ENCODE results near the gene FLT1. TPM values are rescaled to one million over a fixed set of nuclear protein-coding genes. Genes with fewer than 3 reads are reported as not detected.

The FLT1 gene
- total RNA-seq, 1 experiment from 2014 or later = not detected

DNA sequence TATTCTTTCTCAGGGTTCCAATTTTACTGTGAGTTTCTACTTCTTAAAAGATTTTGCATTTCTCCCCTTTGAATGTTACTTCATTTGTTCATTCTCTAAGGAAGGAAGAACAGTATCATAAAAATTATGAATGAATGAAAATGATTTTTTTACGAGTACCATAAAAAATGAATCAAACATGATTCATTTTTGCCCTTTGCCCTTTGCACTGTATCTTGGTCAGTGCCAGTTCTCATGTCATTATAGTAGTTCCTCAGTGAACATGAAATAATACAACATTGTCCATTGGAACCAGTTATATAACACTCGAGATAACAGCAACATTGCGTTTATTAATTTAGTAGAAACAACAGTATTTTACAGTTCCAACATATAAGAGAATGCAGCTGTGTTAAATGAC is 28.8 kb downstream of the FLT1 start:
- no peak overlapping the region for H3K27ac Mint-ChIP-seq (ENCODE audit: unreplicated experiment)
- no peak for DNase-seq
- H3K4me1 Mint-ChIP-seq (ENCODE audit: low read depth, unreplicated experiment) = peaks cover 8% of the 10 kb centered on the region

DNA sequence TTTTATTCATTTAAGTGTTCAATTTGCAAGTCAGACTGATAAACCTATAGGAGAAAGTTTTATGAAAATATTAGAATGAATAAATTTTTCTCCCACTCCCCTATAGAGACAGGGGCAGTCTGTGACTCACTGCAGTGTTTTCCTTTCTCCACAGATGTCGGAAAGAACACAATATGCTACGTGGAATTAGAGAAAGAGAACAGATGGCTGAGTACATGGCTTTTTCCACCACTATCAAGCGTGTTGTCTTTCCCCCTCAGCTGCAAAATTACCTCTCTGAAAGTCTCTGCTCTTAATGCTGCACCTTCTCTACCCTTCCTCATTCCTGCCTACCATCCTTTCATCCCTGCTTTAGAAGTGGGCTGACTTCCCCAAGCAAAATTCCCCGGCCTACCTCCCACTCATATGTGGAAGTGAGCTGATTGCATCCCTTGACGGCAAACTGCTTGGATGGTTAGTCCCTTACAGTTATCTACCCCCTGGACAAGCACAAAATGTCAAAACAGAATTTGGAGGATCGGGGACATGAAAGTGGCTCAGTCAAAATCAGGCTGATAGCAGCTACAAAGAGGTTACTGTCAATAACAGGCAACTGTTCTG is 30.0 kb downstream of the FLT1 start:
- peaks cover 8% of the 10 kb centered on the region for H3K4me1 Mint-ChIP-seq (ENCODE audit: low read depth, unreplicated experiment)
- H3K9me3 Mint-ChIP-seq (ENCODE audit: low read depth, unreplicated experiment) = no peaks in the 10 kb centered on the region
- no peak for DNase-seq
- intact Hi-C loops (cut with micrococcal nuclease; ENCODE audit: unreplicated experiment) = no loop called here
- H3K27ac Mint-ChIP-seq (ENCODE audit: unreplicated experiment) = no peak overlapping the region
- H3K36me3 Mint-ChIP-seq (ENCODE audit: insufficient read depth, unreplicated experiment) = no peaks in the 10 kb centered on the region
- TF ChIP-seq, protein P1, sequence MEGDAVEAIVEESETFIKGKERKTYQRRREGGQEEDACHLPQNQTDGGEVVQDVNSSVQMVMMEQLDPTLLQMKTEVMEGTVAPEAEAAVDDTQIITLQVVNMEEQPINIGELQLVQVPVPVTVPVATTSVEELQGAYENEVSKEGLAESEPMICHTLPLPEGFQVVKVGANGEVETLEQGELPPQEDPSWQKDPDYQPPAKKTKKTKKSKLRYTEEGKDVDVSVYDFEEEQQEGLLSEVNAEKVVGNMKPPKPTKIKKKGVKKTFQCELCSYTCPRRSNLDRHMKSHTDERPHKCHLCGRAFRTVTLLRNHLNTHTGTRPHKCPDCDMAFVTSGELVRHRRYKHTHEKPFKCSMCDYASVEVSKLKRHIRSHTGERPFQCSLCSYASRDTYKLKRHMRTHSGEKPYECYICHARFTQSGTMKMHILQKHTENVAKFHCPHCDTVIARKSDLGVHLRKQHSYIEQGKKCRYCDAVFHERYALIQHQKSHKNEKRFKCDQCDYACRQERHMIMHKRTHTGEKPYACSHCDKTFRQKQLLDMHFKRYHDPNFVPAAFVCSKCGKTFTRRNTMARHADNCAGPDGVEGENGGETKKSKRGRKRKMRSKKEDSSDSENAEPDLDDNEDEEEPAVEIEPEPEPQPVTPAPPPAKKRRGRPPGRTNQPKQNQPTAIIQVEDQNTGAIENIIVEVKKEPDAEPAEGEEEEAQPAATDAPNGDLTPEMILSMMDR (IDR thresholded peaks at IDR 0.05; ENCODE audit: unreplicated experiment) = no peak
- no peak overlapping the region for H3K4me3 Mint-ChIP-seq (ENCODE audit: low read depth, unreplicated experiment)
- CTCF ChIA-PET = no interaction called here
- H3K27me3 Mint-ChIP-seq (ENCODE audit: unreplicated experiment) = no peaks in the 10 kb centered on the region
- BruUV-seq (replicated peaks) = no TSS peak

More for the DNA sequence above, 28.8 kb downstream of the FLT1 start:
- Mint-ChIP-seq H3K4me3 (ENCODE audit: low read depth, unreplicated experiment) (no peak overlapping the region), H3K36me3 (ENCODE audit: insufficient read depth, unreplicated experiment) (no peaks in the 10 kb centered on the region), H3K27me3 (ENCODE audit: unreplicated experiment) (no peaks in the 10 kb centered on the region), H3K9me3 (ENCODE audit: low read depth, unreplicated experiment) (no peaks in the 10 kb centered on the region)
- CTCF ChIA-PET = no interaction called here
- TF ChIP-seq, protein P1 (IDR thresholded peaks at IDR 0.05; ENCODE audit: unreplicated experiment) = no peak
- intact Hi-C loops (cut with micrococcal nuclease; ENCODE audit: unreplicated experiment) = no loop called here
- BruUV-seq (replicated peaks) = no TSS peak

DNA sequence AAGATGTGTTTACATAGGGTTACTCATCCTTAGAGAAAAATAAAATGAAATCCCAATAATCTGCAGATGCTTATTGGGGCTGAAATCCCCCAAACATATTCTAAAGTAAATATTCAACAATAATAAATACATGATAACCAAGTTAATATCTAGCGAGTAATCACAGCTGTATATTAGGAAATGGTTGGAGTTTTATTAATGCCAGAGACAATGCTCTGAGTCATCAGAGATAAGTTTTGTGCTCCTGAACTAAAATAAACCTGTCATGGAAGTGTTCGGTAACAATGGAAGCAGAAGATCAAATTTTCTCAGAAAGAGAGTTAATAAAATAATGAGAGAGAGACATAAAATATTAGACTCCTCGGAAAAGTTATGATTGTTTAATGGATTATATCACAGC is 31.4 kb downstream of the FLT1 start:
- BruUV-seq (replicated peaks) = no TSS peak
- intact Hi-C loops (cut with micrococcal nuclease; ENCODE audit: unreplicated experiment) = no loop called here
- H3K4me1 Mint-ChIP-seq (ENCODE audit: low read depth, unreplicated experiment) = peaks cover 8% of the 10 kb centered on the region

DNA sequence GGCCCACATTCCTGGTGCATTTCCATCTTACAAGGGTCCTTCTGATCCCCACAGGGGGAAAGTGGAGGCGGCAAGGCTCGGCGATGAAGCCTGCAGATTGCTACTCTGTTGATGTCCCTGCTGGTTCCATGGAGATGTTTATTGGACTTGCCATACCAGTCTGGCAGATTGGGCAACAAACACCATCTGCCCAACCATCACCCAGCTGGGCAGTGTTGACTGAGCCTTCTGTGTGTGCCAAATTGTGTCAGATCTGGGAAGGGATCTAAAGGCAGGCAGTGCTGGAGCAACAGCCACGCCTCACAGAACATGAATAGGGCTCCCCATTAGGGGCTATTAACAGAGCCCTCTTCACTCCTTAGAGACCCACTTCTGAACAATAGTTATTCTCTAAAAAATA is 35.0 kb downstream of the FLT1 start:
- no peak overlapping the region for H3K4me3 Mint-ChIP-seq (ENCODE audit: low read depth, unreplicated experiment)
- no TSS peak for BruUV-seq (replicated peaks)
- peaks cover 8% of the 10 kb centered on the region for H3K4me1 Mint-ChIP-seq (ENCODE audit: low read depth, unreplicated experiment)
- no peak for DNase-seq
- no peaks in the 10 kb centered on the region for H3K9me3 Mint-ChIP-seq (ENCODE audit: low read depth, unreplicated experiment)
- peaks cover 11% of the 10 kb centered on the region for H3K27me3 Mint-ChIP-seq (ENCODE audit: unreplicated experiment)
- TF ChIP-seq, protein P1 (IDR thresholded peaks at IDR 0.05; ENCODE audit: unreplicated experiment) = no peak
- intact Hi-C loops (cut with micrococcal nuclease; ENCODE audit: unreplicated experiment) = no loop called here
- CTCF ChIA-PET = no interaction called here
- H3K27ac Mint-ChIP-seq (ENCODE audit: unreplicated experiment) = no peak overlapping the region
- H3K36me3 Mint-ChIP-seq (ENCODE audit: insufficient read depth, unreplicated experiment) = no peaks in the 10 kb centered on the region

More for the DNA sequence above, 31.4 kb downstream of the FLT1 start:
- Mint-ChIP-seq H3K27ac (ENCODE audit: unreplicated experiment) (no peak overlapping the region), H3K9me3 (ENCODE audit: low read depth, unreplicated experiment) (no peaks in the 10 kb centered on the region), H3K36me3 (ENCODE audit: insufficient read depth, unreplicated experiment) (no peaks in the 10 kb centered on the region), H3K27me3 (ENCODE audit: unreplicated experiment) (no peaks in the 10 kb centered on the region), H3K4me3 (ENCODE audit: low read depth, unreplicated experiment) (no peak overlapping the region)
- CTCF ChIA-PET = no interaction called here
- TF ChIP-seq, protein P1 (IDR thresholded peaks at IDR 0.05; ENCODE audit: unreplicated experiment) = no peak
- no peak for DNase-seq

All from Calu3 (cell line).